PC-3 (cell line): ENCODE measurements around the gene ZNF407. TPM values are rescaled to one million over a fixed set of nuclear protein-coding genes. Genes with fewer than 3 reads are reported as not detected.

ENCODE experiments used
- ATAC-seq: fragments of 200-7000 bp; cut with Tn5 transposase; 2 replicates; pipeline ENCODE4 v1.9.1; 2020; ENCODE audit warnings: mild to moderate bottlenecking, moderate library complexity
- BruUV-seq: library from RNA; stranded (reverse); fragments of 400-500 nt; replicated peaks from 2 replicates; lab custom pipeline; 2021; lab: Mats Ljungman, UMichigan
- CTCF ChIA-PET: fragments of 300-600 bp; sonication (Branson Sonifier 250); formaldehyde crosslinking; loops from one replicate; lab custom pipeline; 2022; ENCODE audit warnings: antibody characterized with exemption; lab: Charles Lee
- POLR2A ChIA-PET: fragments of 300-600 bp; sonication (Branson Sonifier 250); formaldehyde crosslinking; loops from one replicate; lab custom pipeline; 2022; ENCODE audit warnings: antibody characterized with exemption; ENCODE audit not compliant: unreplicated experiment; lab: Charles Lee
- DNase-seq: peaks from one replicate; pipeline ENCODE4 v3.0.0-alpha.2; 2015
- H2AFZ ChIP-seq: fragments of 300-600 bp; sonication (generic); 2 replicates; pipeline ENCODE4 v1.6.0; 2016; ENCODE audit warnings: antibody characterized with exemption, low read length
- H3F3A ChIP-seq: fragments of 300-600 bp; sonication (generic); one replicate; pipeline ENCODE4 v1.6.0; 2017; ENCODE audit warnings: antibody characterized with exemption, low read length, control low read depth, mild to moderate bottlenecking; ENCODE audit not compliant: unreplicated experiment
- H3K27ac ChIP-seq: fragments of 300-600 bp; sonication (generic); 2 replicates; pipeline ENCODE4 v1.5.1; 2016; ENCODE audit warnings: mild to moderate bottlenecking, low read length
- H3K27me3 ChIP-seq: fragments of 300-600 bp; sonication (generic); 2 replicates; pipeline ENCODE4 v1.6.1; 2016; ENCODE audit warnings: low read length, mixed read lengths
- H3K36me3 ChIP-seq: fragments of 300-600 bp; sonication (generic); 2 replicates; pipeline ENCODE4 v1.6.1; 2016; ENCODE audit warnings: low read depth, mixed run types, low read length, mixed read lengths
- H3K4me1 ChIP-seq: fragments of 300-600 bp; sonication (generic); 2 replicates; pipeline ENCODE4 v1.5.1; 2016; ENCODE audit warnings: low read length; ENCODE audit not compliant: insufficient read depth
- H3K4me2 ChIP-seq: fragments of 300-600 bp; sonication (generic); 2 replicates; pipeline ENCODE4 v1.6.0; 2016; ENCODE audit warnings: low read length
- H3K4me3 ChIP-seq: fragments of 300-600 bp; sonication (generic); 2 replicates; pipeline ENCODE4 v1.5.1; 2016; ENCODE audit warnings: mild to moderate bottlenecking, low read length, mixed read lengths
- H3K79me2 ChIP-seq: fragments of 300-600 bp; sonication (generic); 2 replicates; pipeline ENCODE4 v1.6.1; 2017; ENCODE audit warnings: low read length, mixed read lengths
- H3K9ac ChIP-seq: fragments of 300-600 bp; sonication (generic); 2 replicates; pipeline ENCODE4 v1.6.0; 2016; ENCODE audit warnings: mild to moderate bottlenecking, low read length
- H3K9me2 ChIP-seq: fragments of 300-600 bp; sonication (generic); replicated peaks from 2 replicates; pipeline ENCODE4 v1.6.1; 2016; ENCODE audit warnings: mixed run types, low read length, mixed read lengths
- H3K9me3 ChIP-seq: fragments of 300-600 bp; sonication (generic); 2 replicates; pipeline ENCODE4 v1.6.1; 2016; ENCODE audit warnings: low read length, mixed read lengths
- H4K20me1 ChIP-seq: fragments of 300-600 bp; sonication (generic); 2 replicates; pipeline ENCODE4 v1.6.1; 2016; ENCODE audit warnings: low read length, mixed read lengths
- EZH2 ChIP-seq: fragments of 300-600 bp; sonication (generic); IDR thresholded peaks from one replicate; pipeline ENCODE4 v1.6.1; 2017; ENCODE audit warnings: antibody characterized with exemption, mild to moderate bottlenecking, low read length; ENCODE audit not compliant: unreplicated experiment
- EZH2phosphoT487 ChIP-seq: fragments of 300-600 bp; sonication (generic); IDR thresholded peaks from 2 replicates; pipeline ENCODE4 v1.6.1; 2018; ENCODE audit warnings: mild to moderate bottlenecking, antibody characterized with exemption, low read length, borderline replicate concordance
- intact Hi-C: fragments of 100-400 bp; cut with micrococcal nuclease; formaldehyde crosslinking; loops from 2 replicates; pipeline ENCODE4 v1.9.0; 2023
- total RNA-seq: library from RNA; depleted of rRNA; stranded (reverse); fragments of >200 nt; gene quantifications from 2 replicates; pipeline ENCODE4 v1.2.3, GENCODE V29; 2014
- TF ChIP-seq, protein P1 (sequence below): fragments of 300-600 bp; sonication (generic); conservative IDR thresholded peaks from 2 replicates; pipeline ENCODE4 v1.5.1; 2017; ENCODE audit warnings: antibody characterized with exemption, low read depth, mild to moderate bottlenecking, low read length

ZNF407 gene
- total RNA-seq, 1 experiment from 2014 or later: 9.3 TPM

DNA sequence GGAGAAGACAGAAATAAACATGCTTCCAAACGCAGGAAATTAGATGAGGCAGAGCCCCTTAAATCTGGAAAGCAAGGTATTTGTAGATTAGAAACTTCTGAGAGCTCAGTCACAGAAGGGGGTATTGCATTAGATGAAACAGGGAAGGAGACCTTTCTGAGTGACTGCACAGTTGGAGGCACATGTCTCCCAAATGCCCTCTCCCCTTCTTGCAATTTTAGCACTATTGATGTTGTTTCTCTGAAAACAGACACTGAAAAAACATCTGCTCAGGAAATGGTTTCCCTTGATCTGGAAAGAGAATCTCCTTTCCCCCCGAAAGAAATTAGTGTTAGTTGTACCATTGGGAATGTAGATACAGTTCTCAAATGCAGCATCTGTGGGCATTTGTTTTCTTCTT, 33.5 kb downstream of the ZNF407 start:
- H3K9me2 ChIP-seq: no peaks in the 10 kb centered on the region
- H2AFZ ChIP-seq: no peak overlapping the region
- H3K4me3 ChIP-seq: no peak overlapping the region
- no peak for ATAC-seq
- no peaks in the 10 kb centered on the region for H3F3A ChIP-seq
- peaks cover 18% of the 10 kb centered on the region for H3K4me1 ChIP-seq
- H3K79me2 ChIP-seq: peaks cover 3% of the 10 kb centered on the region; the same call in 1 of the 2 replicates
- H3K27me3 ChIP-seq: no peaks in the 10 kb centered on the region
- no peak for DNase-seq
- no peak overlapping the region for H3K27ac ChIP-seq
- H3K36me3 ChIP-seq: peaks cover 9% of the 10 kb centered on the region; the same call in 1 of the 2 replicates
- H3K9ac ChIP-seq: no peak overlapping the region
- TF ChIP-seq, protein P1, sequence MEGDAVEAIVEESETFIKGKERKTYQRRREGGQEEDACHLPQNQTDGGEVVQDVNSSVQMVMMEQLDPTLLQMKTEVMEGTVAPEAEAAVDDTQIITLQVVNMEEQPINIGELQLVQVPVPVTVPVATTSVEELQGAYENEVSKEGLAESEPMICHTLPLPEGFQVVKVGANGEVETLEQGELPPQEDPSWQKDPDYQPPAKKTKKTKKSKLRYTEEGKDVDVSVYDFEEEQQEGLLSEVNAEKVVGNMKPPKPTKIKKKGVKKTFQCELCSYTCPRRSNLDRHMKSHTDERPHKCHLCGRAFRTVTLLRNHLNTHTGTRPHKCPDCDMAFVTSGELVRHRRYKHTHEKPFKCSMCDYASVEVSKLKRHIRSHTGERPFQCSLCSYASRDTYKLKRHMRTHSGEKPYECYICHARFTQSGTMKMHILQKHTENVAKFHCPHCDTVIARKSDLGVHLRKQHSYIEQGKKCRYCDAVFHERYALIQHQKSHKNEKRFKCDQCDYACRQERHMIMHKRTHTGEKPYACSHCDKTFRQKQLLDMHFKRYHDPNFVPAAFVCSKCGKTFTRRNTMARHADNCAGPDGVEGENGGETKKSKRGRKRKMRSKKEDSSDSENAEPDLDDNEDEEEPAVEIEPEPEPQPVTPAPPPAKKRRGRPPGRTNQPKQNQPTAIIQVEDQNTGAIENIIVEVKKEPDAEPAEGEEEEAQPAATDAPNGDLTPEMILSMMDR: no peak
- no peak for TF ChIP-seq EZH2phosphoT487
- TF ChIP-seq EZH2: no peak
- CTCF ChIA-PET: no interaction called here
- intact Hi-C loops: no loop called here
- no peaks in the 10 kb centered on the region for H3K9me3 ChIP-seq
- POLR2A ChIA-PET: no interaction called here
- no peaks in the 10 kb centered on the region for H4K20me1 ChIP-seq
- BruUV-seq: no TSS peak
- no peak overlapping the region for H3K4me2 ChIP-seq

DNA sequence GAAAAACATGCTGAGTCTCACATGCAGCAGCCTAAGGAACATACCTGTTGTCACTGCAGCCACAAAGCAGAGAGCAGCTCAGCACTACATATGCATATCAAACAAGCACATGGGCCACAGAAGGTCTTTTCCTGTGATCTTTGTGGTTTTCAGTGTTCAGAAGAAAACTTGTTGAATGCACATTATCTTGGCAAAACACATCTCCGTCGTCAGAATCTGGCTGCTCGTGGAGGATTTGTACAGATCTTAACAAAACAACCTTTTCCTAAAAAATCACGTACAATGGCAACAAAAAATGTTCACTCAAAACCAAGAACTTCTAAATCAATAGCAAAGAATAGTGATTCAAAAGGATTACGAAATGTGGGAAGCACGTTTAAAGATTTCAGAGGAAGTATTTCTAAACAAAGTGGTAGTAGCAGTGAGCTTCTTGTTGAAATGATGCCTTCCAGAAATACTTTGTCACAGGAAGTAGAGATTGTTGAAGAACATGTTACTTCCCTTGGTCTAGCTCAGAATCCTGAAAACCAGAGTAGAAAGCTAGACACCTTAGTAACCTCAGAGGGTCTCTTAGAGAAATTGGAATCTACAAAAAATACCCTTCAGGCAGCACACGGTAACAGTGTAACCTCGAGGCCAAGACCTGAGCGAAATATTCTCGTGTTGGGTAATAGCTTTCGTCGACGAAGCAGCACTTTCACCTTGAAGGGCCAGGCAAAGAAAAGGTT, 34.1 kb downstream of the ZNF407 start:
- DNase-seq (no peak), ATAC-seq (no peak)
- no TSS peak for BruUV-seq
- H3K9ac ChIP-seq: no peak overlapping the region
- CTCF ChIA-PET: no interaction called here
- intact Hi-C loops: no loop called here
- no peak overlapping the region for H3K27ac ChIP-seq
- no peaks in the 10 kb centered on the region for H4K20me1 ChIP-seq
- no peaks in the 10 kb centered on the region for H3K9me2 ChIP-seq
- H3K4me3 ChIP-seq: no peak overlapping the region
- H2AFZ ChIP-seq: no peak overlapping the region
- no peaks in the 10 kb centered on the region for H3K9me3 ChIP-seq
- H3K4me1 ChIP-seq: peaks cover 18% of the 10 kb centered on the region
- TF ChIP-seq, protein P1: no peak
- TF ChIP-seq EZH2phosphoT487 (no peak), EZH2 (no peak)
- peaks cover 3% of the 10 kb centered on the region; the same call in 1 of the 2 replicates for H3K79me2 ChIP-seq
- no peak overlapping the region for H3K4me2 ChIP-seq
- no peaks in the 10 kb centered on the region for H3K27me3 ChIP-seq
- POLR2A ChIA-PET: interaction anchor here (0.5 kb wide), 1 partner anchor 46 kb away, joined by 3 read pairs; no protein-coding TSS in a partner anchor
- peaks cover 9% of the 10 kb centered on the region; the same call in 1 of the 2 replicates for H3K36me3 ChIP-seq
- no peaks in the 10 kb centered on the region for H3F3A ChIP-seq

DNA sequence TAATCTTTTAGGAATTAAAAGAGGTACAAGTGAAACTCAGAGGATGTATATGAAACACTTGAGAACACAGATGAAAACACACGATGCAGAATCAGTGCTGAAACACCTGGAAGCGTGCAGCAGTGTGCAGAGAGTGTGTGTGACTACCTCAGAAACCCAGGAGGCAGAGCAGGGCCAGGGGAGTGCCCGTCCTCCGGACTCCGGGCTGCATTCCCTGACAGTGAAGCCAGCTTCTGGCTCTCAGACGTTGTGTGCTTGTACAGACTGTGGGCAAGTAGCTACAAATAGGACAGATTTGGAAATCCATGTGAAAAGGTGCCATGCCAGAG, 34.6 kb downstream of the ZNF407 start:
- Histone ChIP-seq H2AFZ (no peak overlapping the region), H3K27me3 (no peaks in the 10 kb centered on the region), H3K9ac (no peak overlapping the region), H3K4me1 (peaks cover 17% of the 10 kb centered on the region), H3K79me2 (peaks cover 3% of the 10 kb centered on the region; the same call in 1 of the 2 replicates), H3K27ac (no peak overlapping the region), H3K4me2 (no peak overlapping the region), H3F3A (no peaks in the 10 kb centered on the region), H3K9me2 (no peaks in the 10 kb centered on the region), H3K9me3 (no peaks in the 10 kb centered on the region), H4K20me1 (no peaks in the 10 kb centered on the region), H3K4me3 (no peak overlapping the region), H3K36me3 (peaks cover 9% of the 10 kb centered on the region; the same call in 1 of the 2 replicates)
- ChIA-PET POLR2A (interaction anchor here (0.5 kb wide), 1 partner anchor 46 kb away, joined by 3 read pairs; no protein-coding TSS in a partner anchor), CTCF (no interaction called here)
- ATAC-seq (no peak), DNase-seq (no peak)
- intact Hi-C loops: no loop called here
- TF ChIP-seq EZH2phosphoT487 (no peak), EZH2 (no peak)
- TF ChIP-seq, protein P1: no peak
- no TSS peak for BruUV-seq
